CD4-positive, alpha-beta T cell treated with Interleukin-6 at 100 ng/mL for 8 hours (primary cell): ENCODE data around the gene ATP6V1G2.
A peak's percentile ranks its signal among the peaks of the same experiment; 100 is the strongest.

ENCODE experiments used
- DNase-seq: peaks from one replicate; pipeline ENCODE4 v3.0.0-alpha.2; 2020; ENCODE audit warnings: mixed read lengths, low spot score

Gene ATP6V1G2

DNA sequence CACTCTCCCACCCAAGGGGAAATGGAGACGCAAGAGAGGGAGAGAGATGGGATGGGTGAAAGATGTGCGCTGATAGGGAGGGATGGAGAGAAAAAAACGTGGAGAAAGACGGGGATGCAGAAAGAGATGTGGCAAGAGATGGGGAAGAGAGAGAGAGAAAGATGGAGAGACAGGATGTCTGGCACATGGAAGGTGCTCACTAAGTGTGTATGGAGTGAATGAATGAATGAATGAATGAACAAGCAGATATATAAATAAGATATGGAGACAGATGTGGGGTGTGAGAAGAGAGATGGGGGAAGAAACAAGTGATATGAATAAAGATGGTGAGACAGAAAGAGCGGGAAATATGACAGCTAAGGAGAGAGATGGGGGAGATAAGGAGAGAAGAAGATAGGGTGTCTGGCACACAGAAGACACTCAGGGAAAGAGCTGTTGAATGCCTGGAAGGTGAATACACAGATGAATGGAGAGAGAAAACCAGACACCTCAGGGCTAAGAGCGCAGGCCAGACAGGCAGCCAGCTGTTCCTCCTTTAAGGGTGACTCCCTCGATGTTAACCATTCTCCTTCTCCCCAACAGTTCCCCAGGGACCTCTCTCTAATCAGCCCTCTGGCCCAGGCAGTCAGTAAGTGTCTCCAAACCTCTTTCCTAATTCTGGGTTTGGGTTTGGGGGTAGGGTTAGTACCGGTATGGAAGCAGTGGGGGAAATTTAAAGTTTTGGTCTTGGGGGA, 29.7 kb upstream of the ATP6V1G2 start:
- no peak for DNase-seq

DNA sequence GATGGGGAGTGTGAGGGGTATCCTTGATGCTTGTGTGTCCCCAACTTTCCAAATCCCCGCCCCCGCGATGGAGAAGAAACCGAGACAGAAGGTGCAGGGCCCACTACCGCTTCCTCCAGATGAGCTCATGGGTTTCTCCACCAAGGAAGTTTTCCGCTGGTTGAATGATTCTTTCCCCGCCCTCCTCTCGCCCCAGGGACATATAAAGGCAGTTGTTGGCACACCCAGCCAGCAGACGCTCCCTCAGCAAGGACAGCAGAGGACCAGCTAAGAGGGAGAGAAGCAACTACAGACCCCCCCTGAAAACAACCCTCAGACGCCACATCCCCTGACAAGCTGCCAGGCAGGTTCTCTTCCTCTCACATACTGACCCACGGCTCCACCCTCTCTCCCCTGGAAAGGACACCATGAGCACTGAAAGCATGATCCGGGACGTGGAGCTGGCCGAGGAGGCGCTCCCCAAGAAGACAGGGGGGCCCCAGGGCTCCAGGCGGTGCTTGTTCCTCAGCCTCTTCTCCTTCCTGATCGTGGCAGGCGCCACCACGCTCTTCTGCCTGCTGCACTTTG, 29.0 kb upstream of the ATP6V1G2 start, which contains the start of gene TNF:
Gene TNF (plus strand): TSS at position 231 of the 567 bp plus-strand sequence. CDS start 177 bp downstream, at position 408.
- peak; percentile 85 for DNase-seq

DNA sequence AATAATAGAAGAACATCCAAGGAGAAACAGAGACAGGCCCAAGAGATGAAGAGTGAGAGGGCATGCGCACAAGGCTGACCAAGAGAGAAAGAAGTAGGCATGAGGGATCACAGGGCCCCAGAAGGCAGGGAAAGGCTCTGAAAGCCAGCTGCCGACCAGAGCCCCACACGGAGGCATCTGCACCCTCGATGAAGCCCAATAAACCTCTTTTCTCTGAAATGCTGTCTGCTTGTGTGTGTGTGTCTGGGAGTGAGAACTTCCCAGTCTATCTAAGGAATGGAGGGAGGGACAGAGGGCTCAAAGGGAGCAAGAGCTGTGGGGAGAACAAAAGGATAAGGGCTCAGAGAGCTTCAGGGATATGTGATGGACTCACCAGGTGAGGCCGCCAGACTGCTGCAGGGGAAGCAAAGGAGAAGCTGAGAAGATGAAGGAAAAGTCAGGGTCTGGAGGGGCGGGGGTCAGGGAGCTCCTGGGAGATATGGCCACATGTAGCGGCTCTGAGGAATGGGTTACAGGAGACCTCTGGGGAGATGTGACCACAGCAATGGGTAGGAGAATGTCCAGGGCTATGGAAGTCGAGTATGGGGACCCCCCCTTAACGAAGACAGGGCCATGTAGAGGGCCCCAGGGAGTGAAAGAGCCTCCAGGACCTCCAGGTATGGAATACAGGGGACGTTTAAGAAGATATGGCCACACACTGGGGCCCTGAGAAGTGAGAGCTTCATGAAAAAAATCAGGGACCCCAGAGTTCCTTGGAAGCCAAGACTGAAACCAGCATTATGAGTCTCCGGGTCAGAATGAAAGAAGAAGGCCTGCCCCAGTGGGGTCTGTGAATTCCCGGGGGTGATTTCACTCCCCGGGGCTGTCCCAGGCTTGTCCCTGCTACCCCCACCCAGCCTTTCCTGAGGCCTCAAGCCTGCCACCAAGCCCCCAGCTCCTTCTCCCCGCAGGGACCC, 28.0 kb upstream of the ATP6V1G2 start:
- no peak for DNase-seq

DNA sequence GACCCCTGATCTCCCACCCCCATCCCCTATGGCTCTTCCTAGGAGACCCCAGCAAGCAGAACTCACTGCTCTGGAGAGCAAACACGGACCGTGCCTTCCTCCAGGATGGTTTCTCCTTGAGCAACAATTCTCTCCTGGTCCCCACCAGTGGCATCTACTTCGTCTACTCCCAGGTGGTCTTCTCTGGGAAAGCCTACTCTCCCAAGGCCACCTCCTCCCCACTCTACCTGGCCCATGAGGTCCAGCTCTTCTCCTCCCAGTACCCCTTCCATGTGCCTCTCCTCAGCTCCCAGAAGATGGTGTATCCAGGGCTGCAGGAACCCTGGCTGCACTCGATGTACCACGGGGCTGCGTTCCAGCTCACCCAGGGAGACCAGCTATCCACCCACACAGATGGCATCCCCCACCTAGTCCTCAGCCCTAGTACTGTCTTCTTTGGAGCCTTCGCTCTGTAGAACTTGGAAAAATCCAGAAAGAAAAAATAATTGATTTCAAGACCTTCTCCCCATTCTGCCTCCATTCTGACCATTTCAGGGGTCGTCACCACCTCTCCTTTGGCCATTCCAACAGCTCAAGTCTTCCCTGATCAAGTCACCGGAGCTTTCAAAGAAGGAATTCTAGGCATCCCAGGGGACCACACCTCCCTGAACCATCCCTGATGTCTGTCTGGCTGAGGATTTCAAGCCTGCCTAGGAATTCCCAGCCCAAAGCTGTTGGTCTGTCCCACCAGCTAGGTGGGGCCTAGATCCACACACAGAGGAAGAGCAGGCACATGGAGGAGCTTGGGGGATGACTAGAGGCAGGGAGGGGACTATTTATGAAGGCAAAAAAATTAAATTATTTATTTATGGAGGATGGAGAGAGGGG, 27.1 kb upstream of the ATP6V1G2 start:
- DNase-seq: no peak

DNA sequence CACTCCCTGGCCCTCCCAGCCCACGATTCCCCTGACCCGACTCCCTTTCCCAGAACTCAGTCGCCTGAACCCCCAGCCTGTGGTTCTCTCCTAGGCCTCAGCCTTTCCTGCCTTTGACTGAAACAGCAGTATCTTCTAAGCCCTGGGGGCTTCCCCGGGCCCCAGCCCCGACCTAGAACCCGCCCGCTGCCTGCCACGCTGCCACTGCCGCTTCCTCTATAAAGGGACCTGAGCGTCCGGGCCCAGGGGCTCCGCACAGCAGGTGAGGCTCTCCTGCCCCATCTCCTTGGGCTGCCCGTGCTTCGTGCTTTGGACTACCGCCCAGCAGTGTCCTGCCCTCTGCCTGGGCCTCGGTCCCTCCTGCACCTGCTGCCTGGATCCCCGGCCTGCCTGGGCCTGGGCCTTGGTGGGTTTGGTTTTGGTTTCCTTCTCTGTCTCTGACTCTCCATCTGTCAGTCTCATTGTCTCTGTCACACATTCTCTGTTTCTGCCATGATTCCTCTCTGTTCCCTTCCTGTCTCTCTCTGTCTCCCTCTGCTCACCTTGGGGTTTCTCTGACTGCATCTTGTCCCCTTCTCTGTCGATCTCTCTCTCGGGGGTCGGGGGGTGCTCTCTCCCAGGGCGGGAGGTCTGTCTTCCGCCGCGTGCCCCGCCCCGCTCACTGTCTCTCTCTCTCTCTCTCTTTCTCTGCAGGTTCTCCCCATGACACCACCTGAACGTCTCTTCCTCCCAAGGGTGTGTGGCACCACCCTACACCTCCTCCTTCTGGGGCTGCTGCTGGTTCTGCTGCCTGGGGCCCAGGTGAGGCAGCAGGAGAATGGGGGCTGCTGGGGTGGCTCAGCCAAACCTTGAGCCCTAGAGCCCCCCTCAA, 25.9 kb upstream of the ATP6V1G2 start, which contains the start of gene LTA:
Gene LTA (plus strand): TSS at position 249 of the 871 bp plus-strand sequence. CDS start 454 bp downstream, at position 703.
- peak; percentile 74 for DNase-seq

DNA sequence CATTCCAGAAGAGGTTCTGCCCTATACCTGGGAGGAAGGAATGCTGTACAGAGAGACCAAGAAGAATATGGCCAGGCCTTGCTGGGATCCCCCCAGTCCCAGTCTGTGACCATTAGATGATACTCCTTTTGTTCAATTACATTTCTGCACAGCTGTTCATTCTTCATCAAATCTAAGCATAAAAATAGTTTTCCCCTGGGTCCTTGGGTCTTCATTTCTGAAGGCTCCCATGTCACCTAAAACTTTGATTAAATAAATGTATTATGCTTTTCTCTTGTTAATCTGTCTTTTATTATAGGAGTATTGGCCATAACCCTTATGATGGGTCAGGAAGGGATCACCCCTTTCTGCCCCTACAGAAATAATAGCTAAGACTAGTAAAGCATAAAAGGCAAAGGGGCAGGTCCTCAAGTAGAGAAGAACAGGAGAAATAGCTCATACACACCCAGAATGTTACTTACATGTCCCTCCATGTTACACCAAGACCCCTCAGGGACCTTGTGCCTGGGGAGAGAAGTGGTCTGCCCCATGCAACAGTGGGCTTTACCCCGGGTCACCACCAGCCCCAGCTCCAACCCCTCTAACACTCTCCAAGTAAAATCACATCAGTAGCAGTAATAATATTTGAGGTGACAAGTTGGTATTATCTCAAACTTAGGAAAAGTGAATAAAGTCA, 23.6 kb upstream of the ATP6V1G2 start:
- DNase-seq: no peak

DNA sequence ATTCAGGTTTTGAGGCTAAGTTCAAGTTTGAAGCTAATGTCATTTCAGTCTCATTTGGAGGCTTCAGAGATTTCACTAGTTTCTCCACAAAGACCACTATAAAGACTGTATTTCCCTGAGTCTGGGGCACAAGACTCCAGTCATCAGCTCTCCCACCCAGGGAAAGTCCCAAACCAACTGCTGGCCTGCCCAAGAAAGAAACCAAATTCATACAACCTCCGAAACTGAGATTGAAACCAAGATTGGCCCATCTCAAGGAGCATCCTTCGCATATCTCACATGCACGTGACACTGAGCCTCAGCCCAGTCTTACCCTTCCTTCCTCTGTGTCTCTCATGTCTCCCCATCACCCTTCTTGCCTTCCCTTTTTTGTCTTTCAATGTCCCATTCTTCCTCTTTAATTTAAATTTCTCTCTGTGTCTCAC, 22.1 kb upstream of the ATP6V1G2 start:
- peak; percentile 73 for DNase-seq

DNA sequence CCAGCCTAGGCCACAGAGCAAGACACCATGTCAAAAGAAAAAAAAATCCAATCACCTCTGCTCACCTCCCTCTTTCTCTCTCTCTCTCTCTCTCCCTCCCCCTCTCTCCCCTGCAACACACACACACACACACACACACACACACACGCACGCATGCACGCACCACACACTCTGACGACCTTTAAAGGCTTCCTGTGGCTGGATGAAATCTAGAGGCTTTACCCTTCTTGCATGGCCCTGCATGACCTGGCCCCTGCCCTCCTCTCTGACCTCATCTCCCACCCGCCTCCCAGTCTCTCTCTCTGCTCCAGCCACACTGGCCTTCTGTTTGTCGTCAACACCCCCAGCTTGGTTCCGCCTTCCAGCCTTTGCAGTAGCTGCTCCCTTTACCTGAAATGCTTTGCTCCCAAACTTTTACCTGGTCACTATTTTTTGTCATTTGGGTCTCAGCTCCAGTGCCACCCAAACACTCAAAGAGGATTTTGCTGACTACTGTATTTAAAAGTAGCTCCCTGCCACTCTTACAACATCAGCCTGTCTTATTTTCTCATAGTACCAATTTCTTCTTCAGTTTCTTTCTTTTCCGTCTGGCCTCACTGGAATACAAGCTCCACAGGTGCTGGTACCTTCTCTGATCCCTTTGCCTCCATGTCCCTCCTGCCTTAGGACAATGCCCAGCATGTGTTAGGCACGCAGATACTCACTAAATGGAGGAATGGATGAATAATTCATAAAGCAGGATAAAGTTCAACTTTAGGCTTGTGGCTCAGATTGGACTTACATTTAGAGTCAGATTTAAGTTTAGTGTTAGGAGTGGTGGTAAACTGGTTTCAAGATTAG, 21.3 kb upstream of the ATP6V1G2 start:
- DNase-seq: peak; percentile 41

DNA sequence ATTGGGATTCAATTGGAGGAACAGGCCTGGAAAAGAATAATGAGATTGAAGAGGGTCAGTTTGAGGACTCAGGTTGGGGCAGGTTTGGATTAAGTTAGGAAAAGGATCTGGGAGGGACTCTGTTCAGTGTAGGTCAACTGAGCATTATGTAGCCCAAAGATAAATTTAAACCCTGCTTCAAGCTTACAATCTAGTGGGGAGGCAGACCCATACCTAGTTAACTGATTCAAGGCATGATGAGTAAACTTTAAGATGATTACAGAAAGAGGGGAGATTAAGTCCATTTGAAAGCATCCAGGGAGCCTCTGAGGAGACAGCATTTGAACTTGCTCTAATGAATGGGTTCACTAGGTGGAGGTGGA, 14.3 kb upstream of the ATP6V1G2 start:
- DNase-seq: no peak

DNA sequence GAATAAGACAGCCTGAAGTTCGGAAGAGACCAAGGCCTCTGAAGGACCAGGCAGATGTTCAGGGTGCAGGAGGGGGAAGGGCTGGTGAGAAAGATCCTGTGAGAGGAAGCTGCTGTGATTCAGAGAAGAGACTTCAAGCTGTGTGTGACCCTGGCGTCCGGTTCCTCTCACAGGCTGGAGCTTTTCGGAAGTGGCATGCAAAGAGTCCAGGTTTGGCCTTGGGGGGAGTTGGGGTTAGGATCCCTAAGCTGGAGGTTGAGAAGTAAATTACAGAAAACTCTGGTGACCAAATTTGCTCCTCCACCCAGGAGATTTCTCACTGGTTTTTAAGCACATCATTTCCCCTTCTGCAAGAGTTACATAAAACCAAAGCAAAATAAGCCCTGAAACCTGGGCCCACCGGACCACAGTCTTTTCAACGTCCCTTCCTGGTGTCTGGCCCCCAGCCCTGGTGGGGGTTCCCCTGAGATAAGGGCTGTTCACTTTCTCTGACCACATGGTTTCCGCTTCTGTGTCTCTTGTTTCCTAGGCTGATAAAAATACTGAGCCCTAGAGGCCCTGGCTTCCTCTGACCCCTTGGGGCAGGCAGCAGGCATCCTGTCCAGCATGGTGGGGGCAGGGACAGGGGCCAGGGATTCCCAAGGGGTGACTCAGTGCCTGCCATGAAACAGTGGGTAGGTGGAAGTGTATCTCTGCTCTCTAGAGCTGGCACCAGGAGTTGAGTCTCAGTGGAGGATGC, 13.7 kb upstream of the ATP6V1G2 start:
- peak; percentile 60 for DNase-seq

DNA sequence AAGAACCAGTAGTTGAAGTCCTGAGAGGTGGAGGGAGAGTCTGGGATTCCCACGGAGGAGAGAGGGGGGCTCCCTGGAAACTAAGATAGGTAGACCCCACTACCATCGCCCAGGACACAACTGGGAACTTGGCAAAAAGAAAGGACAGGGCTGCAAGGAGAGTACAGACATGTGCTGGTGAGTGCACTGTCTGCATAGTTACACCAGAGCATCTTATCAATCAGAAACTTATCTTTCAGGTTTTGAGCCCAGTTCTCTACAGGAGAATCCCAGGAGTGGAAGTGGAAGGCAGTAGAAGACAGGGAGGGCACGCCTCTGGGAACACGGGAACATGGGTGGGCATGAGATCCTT, 13.2 kb upstream of the ATP6V1G2 start:
- DNase-seq: no peak

DNA sequence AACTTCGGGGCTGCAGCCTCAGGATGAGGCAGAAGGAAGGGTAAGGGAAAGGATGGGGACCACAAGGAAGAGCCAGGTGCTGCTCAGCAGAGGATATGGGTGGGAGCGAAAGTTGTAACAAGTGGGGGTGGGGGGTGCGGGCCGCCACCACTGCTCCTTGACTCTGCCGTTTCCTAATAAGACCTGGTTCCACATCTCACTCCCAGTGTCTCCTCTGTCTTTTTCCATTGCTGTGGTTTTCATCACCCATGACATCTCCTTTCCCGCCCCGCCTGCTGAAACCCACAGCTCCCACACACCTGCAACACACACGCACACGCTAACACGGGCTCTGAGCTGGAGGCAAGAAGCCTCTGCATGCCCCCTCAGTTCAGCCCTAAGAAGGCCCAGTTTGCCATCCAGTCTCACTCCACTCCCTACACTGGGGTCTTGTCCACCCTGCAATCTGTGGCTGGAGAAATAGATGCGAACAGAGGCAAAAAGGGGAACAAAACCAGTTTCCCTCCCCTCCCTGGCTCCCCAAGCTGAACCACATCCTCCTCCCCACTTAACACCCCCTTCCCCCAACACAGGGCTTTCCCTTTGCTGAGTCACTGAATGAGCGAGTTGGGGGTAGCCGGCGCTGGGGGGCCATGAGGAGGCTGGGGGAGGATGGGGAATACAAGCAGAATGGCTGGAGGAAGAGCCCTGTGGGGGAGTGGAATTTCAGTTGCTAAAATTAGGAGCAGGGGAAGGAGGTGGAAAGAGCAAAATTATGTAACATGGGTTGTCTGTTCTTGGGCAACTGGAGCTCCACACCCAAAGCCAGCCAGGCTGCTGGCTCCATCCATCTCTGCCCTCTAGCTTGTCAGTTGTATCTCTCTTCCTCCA, 12.5 kb upstream of the ATP6V1G2 start:
- peak; percentile 70 for DNase-seq

DNA sequence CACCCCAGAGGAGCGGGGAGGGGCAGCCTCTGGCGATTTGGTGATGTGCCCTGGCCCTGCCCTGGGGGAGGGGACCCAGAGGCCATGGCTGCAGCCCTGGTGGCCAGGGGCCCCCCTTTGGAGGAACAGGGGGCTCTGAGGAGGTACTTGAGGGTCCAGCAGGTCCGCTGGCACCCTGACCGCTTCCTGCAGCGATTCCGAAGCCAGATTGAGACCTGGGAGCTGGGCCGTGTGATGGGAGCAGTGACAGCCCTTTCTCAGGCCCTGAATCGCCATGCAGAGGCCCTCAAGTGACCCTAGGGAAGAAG, 11.9 kb upstream of the ATP6V1G2 start:
- DNase-seq: no peak

DNA sequence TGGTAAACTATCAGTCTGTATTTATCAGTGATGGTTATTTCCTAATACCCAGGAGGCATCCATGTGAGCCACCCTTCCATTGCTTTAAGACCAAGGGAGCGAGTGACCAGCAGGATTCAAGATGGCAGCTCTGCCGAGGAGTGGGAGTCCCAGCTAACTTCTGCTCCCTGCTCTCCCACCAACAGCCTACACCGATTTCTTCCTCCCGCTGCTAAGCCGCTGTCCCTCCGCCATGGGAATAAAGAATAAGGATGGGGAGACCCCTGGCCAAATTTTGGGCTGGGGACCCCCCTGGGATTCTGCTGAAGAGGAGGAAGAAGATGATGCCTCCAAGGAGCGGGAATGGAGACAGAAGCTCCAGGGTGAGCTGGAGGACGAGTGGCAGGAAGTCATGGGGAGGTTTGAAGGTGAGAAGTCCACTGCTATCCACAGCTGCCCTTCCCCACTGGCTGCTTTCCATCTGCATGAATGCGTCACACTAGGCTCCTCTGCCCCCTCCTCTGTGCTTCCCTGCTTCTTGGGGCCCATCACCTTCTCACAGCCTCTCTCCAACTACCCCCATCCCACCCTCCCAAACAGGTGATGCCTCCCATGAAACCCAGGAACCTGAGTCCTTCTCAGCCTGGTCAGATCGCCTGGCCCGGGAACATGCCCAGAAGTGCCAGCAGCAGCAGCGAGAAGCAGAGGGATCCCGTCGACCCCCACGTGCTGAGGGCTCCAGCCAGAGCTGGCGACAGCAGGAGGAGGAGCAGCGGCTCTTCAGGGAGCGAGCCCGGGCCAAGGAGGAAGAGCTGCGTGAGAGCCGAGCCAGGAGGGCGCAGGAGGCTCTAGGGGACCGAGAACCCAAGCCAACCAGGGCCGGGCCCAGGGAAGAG, 11.3 kb upstream of the ATP6V1G2 start:
- DNase-seq: no peak

DNA sequence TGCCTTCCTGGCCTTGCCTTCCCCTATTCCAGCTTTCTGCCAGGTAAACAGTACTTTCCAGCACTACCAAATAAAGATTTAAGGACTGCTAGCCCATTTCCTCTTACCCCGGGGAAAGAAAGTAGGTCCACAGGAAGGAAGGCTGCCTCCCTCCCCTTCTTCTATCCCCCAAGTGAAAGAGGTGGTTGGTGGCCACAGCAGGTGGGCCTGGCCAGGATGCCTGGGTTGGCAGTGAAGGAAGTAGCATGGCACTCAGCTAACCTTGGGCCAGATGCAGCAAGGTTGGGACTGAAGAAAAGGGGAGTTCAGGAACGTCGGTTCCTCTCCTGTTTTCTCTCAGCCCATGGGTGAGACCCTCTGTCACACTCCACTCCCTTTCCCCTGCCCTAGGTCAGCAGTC, 9.9 kb upstream of the ATP6V1G2 start:
- no peak for DNase-seq

DNA sequence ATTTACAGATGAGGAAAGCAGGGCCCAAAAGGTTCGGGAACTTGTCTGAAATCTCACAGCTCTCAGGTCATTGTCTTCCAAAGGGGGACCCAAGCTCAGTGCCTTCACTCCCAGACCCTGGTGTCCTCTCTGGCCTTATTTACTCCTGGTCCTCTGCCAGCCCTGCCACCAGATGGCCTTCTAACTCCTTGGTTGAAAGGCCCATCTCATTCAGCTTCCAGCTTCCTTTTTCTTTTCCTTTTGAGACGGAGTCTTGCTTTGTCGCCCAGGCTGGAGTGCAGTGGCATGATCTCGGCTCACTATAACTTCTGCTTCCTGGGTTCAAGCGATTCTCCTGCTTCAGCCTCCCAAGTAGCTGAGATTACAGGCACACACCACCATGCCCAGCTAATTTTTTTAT, 5.0 kb upstream of the ATP6V1G2 start:
- peak; percentile 82 for DNase-seq

DNA sequence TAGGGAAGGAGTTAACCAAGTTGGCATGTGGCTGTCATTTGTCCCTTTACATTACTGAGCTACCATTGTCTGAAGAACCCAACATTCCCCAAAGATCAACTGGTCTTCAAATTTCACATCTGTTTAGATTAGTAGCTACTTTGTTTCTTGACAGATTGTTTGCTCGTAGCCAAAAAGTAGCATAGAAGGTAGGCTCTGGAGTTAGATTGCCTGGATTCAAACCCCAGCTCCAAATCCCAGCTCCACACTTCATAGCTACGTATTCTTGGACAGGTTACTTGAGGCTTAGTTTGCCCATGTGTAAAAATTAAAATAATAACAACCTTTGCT, 2.1 kb upstream of the ATP6V1G2 start:
- DNase-seq: no peak
